HG03354 (cell line): Measurements from ENCODE around the gene SPRY1.
A peak's percentile ranks its signal among the peaks of the same experiment; 100 is the strongest.

ENCODE experiments used
- ATAC-seq: cut with Tn5 transposase; IDR thresholded peaks from one replicate; pipeline ENCODE4 v1.9.1; 2021; ENCODE audit warnings: mild to moderate bottlenecking; ENCODE audit not compliant: unreplicated experiment, poor library complexity, severe bottlenecking

The SPRY1 gene, protein sequence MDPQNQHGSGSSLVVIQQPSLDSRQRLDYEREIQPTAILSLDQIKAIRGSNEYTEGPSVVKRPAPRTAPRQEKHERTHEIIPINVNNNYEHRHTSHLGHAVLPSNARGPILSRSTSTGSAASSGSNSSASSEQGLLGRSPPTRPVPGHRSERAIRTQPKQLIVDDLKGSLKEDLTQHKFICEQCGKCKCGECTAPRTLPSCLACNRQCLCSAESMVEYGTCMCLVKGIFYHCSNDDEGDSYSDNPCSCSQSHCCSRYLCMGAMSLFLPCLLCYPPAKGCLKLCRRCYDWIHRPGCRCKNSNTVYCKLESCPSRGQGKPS

GRCh38 chr4:123396307-123397143 lies at the start of gene SPRY1:
TSS of gene SPRY1 (plus strand) at chr4:123396795. CDS start at chr4:123401592, 4,797 bp downstream.
- peak; percentile 50 for ATAC-seq

DNA sequence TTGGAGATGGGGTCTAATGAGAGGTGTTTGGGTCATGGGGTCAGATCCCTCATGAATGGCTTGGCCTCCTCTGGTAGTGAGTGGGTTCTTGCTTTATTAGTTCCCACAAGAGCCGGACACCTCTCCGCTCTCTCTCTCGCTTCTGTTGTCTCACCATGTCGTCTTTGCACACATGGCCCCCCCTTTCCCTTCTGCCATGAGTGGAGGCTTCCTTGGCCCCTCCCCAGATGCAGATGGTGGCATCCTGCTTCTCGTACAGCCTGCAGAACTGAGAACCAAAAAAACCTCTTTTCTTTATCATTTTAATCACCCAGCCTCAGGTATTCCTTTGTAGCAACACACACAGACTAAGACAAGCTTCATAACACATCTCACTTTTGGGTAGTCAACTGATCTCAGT lies 49.6 kb upstream of the SPRY1 start:
- ATAC-seq, result peak; percentile 59

DNA sequence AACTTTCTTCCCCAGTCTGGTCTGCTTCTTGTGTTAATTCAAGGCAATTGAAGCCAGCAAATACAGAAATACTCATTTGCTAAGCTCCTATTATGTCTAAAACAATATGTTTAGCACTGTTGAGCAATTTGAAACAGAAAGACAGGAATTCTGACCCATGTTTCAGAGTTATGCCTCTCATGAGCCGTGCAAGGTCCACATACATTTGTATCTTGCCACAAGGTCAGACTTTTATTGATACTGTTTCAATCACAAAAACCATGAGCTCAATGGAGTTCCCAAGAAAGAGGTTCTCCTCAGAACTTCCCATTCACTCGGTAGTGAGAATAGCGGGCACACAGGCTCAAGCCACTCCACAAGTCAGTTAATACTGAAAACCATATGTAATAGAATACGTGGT lies 47.6 kb upstream of the SPRY1 start:
- ATAC-seq, result no peak

- no peak for ATAC-seq
Measured at GRCh38 chr4:123349421-123350190, 47.0 kb upstream of the SPRY1 start.

DNA sequence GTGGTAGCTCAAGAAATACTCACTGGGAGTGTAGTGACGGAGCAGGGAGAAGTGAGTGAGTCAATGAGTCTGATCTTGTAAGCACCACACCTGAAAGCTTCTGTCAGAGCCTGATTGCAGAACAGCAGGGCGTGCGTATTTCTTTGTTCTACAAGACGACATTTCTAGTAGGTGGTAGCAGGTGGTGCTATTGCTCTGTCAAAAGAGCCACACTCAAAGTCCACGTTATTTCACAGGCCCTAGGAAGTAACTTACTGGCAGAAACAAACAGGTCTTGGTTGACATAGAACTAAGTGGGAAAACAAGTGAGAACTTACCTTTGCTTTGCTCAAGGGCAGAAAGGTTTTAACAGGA lies 46.4 kb upstream of the SPRY1 start:
- ATAC-seq, result no peak

- no peak for ATAC-seq
Measured at GRCh38 chr4:123350726-123351125, 45.9 kb upstream of the SPRY1 start.

- ATAC-seq, result no peak
Measured at GRCh38 chr4:123351713-123352112, 44.9 kb upstream of the SPRY1 start.

DNA sequence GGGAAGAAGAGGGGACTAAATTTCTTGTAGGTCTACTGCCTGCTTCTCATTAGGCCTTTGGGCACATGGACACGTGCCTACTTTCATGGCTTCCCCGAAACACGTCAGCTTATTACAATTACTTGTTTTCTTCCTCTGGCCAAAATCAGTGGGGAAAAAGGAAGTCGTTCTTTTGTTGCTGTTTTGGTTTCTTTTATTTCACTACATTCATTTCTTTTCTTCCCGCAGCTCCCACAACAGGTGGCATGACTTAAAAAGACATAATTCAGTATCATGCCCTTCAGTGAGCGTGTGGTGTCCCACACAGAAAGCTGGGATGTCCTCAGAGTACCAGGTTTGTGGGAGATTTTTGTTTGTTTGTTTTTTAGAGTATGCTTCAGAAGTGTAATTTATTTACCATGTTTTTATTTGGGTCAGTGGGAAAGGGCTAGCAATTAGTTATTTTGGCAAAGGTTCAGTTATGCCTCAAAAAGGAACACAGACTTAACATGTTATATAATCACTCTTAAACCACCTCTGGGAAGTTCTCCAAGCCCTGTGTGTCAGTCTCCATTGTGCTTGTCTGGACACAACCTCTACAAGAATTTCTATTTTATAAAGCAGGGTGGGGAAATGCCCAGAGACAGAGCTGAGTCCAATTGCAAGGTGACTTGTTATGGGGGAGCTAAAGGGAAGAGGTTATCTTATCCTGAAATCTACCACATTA lies 44.2 kb upstream of the SPRY1 start:
- ATAC-seq, result no peak

GRCh38 chr4:123352966-123353365 lies 43.6 kb upstream of the SPRY1 start:
- ATAC-seq, result no peak

DNA sequence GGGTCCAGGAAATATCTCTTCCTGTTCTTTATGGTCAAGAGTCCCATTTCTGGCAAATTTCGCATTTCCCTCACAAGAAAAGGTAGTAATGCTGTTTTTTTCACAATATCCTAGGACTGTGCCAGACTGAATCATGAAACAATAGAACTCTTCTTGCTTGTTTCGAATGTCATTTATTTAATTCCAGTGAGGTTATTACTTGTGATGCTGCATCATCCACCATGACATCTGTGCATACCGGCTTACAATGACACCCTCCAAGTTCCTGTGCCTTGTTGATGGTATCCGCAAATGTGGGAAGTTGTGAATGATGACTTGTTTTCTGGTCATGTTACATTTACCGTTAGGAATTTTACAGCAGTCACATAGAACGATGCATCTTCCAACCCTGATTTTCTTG lies 42.9 kb upstream of the SPRY1 start:
- no peak for ATAC-seq

DNA sequence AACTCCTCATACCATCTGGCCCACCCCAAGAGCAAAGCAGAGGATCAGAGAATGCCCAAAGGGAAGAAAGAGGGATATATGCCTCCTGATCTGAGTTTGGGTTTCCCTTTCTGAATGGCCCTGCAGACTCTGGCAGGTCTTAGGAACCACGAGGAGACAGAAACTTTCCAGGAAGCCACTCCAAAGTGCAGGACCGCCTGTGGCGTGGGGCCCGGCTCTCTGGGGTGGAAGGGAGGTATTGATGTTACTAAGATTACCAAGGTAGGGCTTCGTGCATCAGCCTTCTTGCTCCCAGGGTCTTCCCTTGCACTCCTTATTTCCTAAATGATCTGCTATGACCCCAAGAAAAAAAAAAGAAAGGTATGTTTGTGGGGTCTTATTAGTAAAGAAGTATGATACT lies 41.9 kb upstream of the SPRY1 start:
- no peak for ATAC-seq

- ATAC-seq, result no peak
Measured at GRCh38 chr4:123356921-123357320, 39.7 kb upstream of the SPRY1 start.

GRCh38 chr4:123359449-123360315 lies 36.9 kb upstream of the SPRY1 start:
- no peak for ATAC-seq

GRCh38 chr4:123361195-123361861 lies 35.3 kb upstream of the SPRY1 start:
- no peak for ATAC-seq

- no peak for ATAC-seq
Measured at GRCh38 chr4:123362103-123362502, 34.5 kb upstream of the SPRY1 start.

DNA sequence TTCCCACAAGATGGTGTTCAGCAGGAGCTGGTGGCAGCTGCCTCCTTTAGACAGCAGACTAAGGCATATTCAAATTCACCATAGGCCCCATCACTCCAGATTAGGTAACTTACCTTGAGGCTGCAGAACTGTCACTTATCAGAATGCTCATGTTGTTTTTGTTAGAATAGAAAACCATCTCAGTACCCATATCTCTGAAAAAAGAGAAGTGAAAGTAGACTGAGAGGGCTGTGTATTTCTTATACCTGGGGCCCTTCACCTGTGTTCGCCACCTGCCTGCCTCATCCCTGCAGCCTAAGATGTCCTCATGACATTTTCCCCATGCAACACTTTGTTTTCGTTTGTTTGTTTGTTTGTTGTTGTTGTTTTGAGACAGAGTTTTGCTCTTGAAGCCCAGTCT lies 32.9 kb upstream of the SPRY1 start:
- ATAC-seq, result peak; percentile 91

GRCh38 chr4:123364906-123365305 lies 31.7 kb upstream of the SPRY1 start:
- ATAC-seq, result no peak

- no peak for ATAC-seq
Measured at GRCh38 chr4:123365412-123365811, 31.2 kb upstream of the SPRY1 start.
